LoVo (cell line): ENCODE measurements around the gene NDFIP2.
A peak's percentile ranks its signal among the peaks of the same experiment; 100 is the strongest.

ENCODE experiments used
- DNase-seq: peaks from one replicate; pipeline ENCODE4 v3.0.0-alpha.2; 2016; ENCODE audit warnings: low spot score

The NDFIP2 gene

GRCh38 chr13:79497064-79497463, 16.1 kb downstream of the NDFIP2 start:
- no peak for DNase-seq

- no peak for DNase-seq
These were observed 16.9 kb downstream of the NDFIP2 start for GRCh38 chr13:79497852-79498251.

- no peak for DNase-seq
These were observed 19.9 kb downstream of the NDFIP2 start for GRCh38 chr13:79500829-79501228.

- no peak for DNase-seq
These were observed 20.7 kb downstream of the NDFIP2 start for GRCh38 chr13:79501538-79502232.

- no peak for DNase-seq
These were observed 22.0 kb downstream of the NDFIP2 start for GRCh38 chr13:79502859-79503468.

GRCh38 chr13:79503473-79504017, 22.6 kb downstream of the NDFIP2 start:
- no peak for DNase-seq

GRCh38 chr13:79508224-79508961, 27.4 kb downstream of the NDFIP2 start:
- DNase-seq = peak; percentile 9

- DNase-seq = no peak
These were observed 30.7 kb downstream of the NDFIP2 start for GRCh38 chr13:79511611-79512010.

- DNase-seq = no peak
These were observed 32.0 kb downstream of the NDFIP2 start for GRCh38 chr13:79512950-79513349.

- no peak for DNase-seq
These were observed 35.6 kb downstream of the NDFIP2 start for GRCh38 chr13:79516595-79516994.

GRCh38 chr13:79519255-79519654, 38.3 kb downstream of the NDFIP2 start:
- DNase-seq = no peak

GRCh38 chr13:79522583-79522982, 41.6 kb downstream of the NDFIP2 start:
- no peak for DNase-seq

GRCh38 chr13:79525064-79525857, 44.3 kb downstream of the NDFIP2 start:
- no peak for DNase-seq

- DNase-seq = no peak
These were observed 46.7 kb downstream of the NDFIP2 start for GRCh38 chr13:79527698-79528097.

GRCh38 chr13:79528356-79528755, 47.4 kb downstream of the NDFIP2 start:
- DNase-seq = no peak

GRCh38 chr13:79528759-79529191, 47.8 kb downstream of the NDFIP2 start:
- DNase-seq = no peak

- no peak for DNase-seq
These were observed 48.9 kb downstream of the NDFIP2 start for GRCh38 chr13:79529817-79530216.

- no peak for DNase-seq
These were observed 49.3 kb downstream of the NDFIP2 start for GRCh38 chr13:79530270-79530669.

GRCh38 chr13:79531542-79532254, 50.7 kb downstream of the NDFIP2 start:
- DNase-seq = no peak

- no peak for DNase-seq
These were observed 51.6 kb downstream of the NDFIP2 start for GRCh38 chr13:79532576-79532975.

GRCh38 chr13:79533781-79534400, 52.9 kb downstream of the NDFIP2 start:
- DNase-seq = no peak
